ENCODE results near the gene TMUB1. TPM values are rescaled to one million over a fixed set of nuclear protein-coding genes. Genes with fewer than 3 reads are reported as not detected.
A peak's percentile ranks its signal among the peaks of the same experiment; 100 is the strongest.
"Not testable (repeated sequence)": the region's sequence is repeated elsewhere in the genome, so short reads cannot be mapped to it uniquely, and the experiment has no call there.

TMUB1 gene
- total RNA-seq, 3 donors from 2014 or later, result 32.1 to 36.1 (median 35.0) TPM

DNA sequence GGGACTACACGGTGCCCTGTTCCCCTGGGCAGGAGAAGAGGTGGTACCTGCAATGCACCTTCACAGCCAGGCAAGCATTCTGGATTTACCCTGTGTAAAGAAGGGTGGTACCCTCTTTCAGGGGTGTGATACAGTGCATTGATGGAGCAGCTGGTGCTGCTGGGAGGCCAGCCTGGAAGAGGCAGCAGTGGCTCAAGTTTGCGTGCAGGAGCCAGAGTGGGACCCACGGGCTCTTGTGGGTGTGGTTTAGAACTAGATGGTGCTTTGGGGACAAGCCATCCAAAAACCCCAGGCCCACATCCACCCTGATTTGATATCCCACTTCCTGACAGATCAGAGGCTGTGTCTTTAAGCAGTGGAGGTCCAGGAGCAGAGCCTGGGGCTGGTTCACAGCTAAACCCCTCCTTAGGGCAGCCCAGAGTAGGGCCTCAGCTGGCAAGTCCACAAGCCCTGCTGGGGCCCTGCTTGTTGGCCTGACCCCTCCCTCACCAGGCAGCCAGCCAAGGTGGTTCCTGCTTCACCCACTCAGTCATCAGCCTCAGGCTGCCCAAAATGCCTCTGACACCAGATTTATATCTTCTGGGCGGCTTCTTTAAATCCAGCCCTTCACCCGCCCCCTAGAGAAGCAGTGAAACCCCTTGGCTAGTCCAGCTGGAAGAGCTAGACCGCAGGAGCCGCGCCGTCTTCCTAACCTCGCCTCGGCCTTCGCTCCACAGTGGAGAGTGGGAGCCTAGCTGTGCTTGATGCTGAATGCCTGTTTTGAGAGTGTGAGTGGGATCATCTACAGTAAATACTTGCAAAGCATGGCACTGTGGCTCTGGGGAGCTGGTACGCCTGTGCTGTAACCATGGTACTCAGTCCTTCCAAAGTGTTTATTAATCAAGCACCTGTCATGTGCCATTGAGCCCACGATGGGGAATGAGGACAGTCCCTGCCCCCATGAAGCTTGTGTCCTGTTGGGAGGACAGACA is 36.4 kb downstream of the TMUB1 start:
- Histone ChIP-seq H3K27ac (peak overlapping the region in 1 of 2 donors; percentile 7), H3K9me3 (no peaks in the 10 kb centered on the region), H3K4me1 (peaks cover 0 to 9% of the 10 kb centered on the region in 2 donors), H3K27me3 (no peaks in the 10 kb centered on the region), H3K4me3 (no peak overlapping the region), H3K36me3 (no peaks in the 10 kb centered on the region)
- TF ChIP-seq POLR2A (IDR thresholded peaks at IDR 0.05), result no peak
- TF ChIP-seq, protein P1, sequence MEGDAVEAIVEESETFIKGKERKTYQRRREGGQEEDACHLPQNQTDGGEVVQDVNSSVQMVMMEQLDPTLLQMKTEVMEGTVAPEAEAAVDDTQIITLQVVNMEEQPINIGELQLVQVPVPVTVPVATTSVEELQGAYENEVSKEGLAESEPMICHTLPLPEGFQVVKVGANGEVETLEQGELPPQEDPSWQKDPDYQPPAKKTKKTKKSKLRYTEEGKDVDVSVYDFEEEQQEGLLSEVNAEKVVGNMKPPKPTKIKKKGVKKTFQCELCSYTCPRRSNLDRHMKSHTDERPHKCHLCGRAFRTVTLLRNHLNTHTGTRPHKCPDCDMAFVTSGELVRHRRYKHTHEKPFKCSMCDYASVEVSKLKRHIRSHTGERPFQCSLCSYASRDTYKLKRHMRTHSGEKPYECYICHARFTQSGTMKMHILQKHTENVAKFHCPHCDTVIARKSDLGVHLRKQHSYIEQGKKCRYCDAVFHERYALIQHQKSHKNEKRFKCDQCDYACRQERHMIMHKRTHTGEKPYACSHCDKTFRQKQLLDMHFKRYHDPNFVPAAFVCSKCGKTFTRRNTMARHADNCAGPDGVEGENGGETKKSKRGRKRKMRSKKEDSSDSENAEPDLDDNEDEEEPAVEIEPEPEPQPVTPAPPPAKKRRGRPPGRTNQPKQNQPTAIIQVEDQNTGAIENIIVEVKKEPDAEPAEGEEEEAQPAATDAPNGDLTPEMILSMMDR (IDR thresholded peaks at IDR 0.05), result no peak
- TF ChIP-seq POLR2AphosphoS5 (IDR thresholded peaks at IDR 0.05), result no peak
- DNase-seq (ENCODE audit: low spot score in 2 of 2), result no peak
- intact Hi-C loops (cut with DNase I; ENCODE audit: low total_unique reads), result no loop called here

DNA sequence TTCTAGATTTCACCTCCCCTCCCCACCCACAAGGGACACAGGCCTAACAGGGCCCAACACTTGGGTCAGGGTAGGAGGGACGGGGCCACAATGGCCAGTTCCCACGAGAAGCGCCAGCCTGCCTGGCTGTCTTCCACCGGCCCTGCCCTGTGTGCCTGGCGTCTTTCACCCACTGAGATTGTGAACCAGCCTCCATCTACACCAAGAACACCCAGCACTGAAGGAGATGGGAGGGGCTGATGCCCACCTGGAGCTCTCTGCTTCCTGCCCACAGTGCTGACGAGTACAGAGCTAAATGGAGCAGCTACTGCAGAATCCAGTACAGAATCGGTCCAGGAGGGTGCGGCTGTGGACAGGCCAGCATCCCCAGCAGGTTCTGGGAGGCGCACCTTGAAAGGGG is 37.3 kb downstream of the TMUB1 start:
- H3K36me3 ChIP-seq, result no peaks in the 10 kb centered on the region
- intact Hi-C loops (cut with DNase I; ENCODE audit: low total_unique reads), result loop anchor here (1.0 kb wide), 1 partner anchor 51 kb away; no protein-coding TSS in a partner anchor
- H3K9me3 ChIP-seq, result no peaks in the 10 kb centered on the region
- H3K27ac ChIP-seq, result no peak overlapping the region
- no peaks in the 10 kb centered on the region for H3K27me3 ChIP-seq
- H3K4me1 ChIP-seq, result peaks cover 0 to 8% of the 10 kb centered on the region in 2 donors
- no peak for TF ChIP-seq POLR2AphosphoS5 (IDR thresholded peaks at IDR 0.05)
- no peak overlapping the region for H3K4me3 ChIP-seq
- DNase-seq (ENCODE audit: low spot score in 2 of 2), result no peak

DNA sequence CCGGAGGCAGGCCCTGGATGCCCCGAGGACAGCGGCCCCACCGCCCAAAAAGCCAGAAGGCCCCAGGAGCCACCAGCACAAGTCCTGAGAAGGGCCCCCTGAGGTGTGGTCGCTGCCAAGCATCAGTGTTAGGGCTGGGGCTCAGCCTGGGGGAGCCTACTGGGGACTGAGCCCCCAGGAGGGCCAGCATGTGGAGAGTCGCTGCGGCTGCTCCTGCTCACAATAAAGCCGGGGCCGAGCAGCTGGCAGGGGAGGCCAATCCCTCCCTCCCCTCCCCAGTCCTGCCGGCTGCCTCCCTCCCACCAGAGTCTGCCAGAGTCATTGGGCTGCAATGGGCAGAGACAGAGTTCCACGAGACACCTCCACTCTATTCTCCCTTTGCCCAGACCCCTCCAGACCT is 38.0 kb downstream of the TMUB1 start:
- no peaks in the 10 kb centered on the region for H3K9me3 ChIP-seq
- H3K36me3 ChIP-seq, result no peaks in the 10 kb centered on the region
- no peak overlapping the region for H3K27ac ChIP-seq
- peaks cover 0 to 6% of the 10 kb centered on the region in 2 donors for H3K4me1 ChIP-seq
- DNase-seq (ENCODE audit: low spot score in 2 of 2), result no peak
- no peak overlapping the region for H3K4me3 ChIP-seq
- TF ChIP-seq, protein P1 (IDR thresholded peaks at IDR 0.05), result no peak
- no peaks in the 10 kb centered on the region for H3K27me3 ChIP-seq
- intact Hi-C loops (cut with DNase I; ENCODE audit: low total_unique reads), result loop anchor here (1.0 kb wide), 1 partner anchor 50 kb away; no protein-coding TSS in a partner anchor

DNA sequence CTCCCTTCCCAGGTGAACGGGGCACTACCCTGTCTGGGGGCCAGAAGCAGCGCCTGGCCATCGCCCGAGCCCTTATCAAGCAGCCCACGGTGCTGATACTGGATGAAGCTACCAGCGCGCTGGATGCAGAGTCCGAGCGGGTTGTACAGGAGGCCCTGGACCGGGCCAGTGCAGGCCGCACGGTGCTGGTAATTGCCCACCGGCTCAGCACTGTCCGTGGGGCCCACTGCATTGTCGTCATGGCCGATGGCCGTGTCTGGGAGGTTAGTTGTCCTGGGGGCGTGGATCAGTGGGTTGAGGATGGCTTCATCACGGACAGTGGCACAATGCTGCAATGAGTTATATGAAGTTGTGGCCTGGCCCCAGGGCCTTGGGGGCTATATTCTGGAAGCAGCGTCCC is 39.3 kb downstream of the TMUB1 start:
- Histone ChIP-seq H3K27me3 (no peaks in the 10 kb centered on the region), H3K27ac (no peak overlapping the region), H3K4me1 (peaks cover 0 to 6% of the 10 kb centered on the region in 2 donors), H3K9me3 (no peaks in the 10 kb centered on the region), H3K4me3 (no peak overlapping the region), H3K36me3 (no peaks in the 10 kb centered on the region)
- TF ChIP-seq POLR2A (IDR thresholded peaks at IDR 0.05), result no peak
- TF ChIP-seq, protein P1 (IDR thresholded peaks at IDR 0.05), result no peak
- no peak for TF ChIP-seq POLR2AphosphoS5 (IDR thresholded peaks at IDR 0.05)
- intact Hi-C loops (cut with DNase I; ENCODE audit: low total_unique reads), result no loop called here
- no peak for DNase-seq (ENCODE audit: low spot score in 2 of 2)

DNA sequence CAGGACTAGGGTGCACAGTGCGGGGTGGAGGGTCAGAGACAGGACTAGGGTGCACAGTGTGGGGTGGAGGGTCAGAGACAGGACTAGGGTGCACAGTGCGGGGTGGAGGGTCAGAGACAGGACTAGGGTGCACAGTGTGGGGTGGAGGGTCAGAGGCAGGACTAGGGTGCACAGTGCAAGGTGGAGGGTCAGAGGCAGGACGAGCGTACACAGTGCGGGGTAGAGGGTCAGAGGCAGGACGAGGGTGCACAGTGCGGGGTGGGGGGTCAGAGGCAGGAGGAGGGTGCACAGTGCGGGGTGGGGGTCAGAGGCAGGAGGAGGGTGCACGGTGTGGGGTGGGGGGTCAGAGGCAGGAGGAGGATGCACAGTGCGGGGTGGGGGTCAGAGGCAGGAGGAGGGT is 39.8 kb downstream of the TMUB1 start:
- H3K36me3 ChIP-seq; H3K27ac ChIP-seq; H3K9me3 ChIP-seq; H3K4me1 ChIP-seq; intact Hi-C loops (cut with DNase I; ENCODE audit: low total_unique reads); H3K27me3 ChIP-seq; DNase-seq (ENCODE audit: low spot score in 2 of 2); H3K4me3 ChIP-seq: not testable (repeated sequence)

DNA sequence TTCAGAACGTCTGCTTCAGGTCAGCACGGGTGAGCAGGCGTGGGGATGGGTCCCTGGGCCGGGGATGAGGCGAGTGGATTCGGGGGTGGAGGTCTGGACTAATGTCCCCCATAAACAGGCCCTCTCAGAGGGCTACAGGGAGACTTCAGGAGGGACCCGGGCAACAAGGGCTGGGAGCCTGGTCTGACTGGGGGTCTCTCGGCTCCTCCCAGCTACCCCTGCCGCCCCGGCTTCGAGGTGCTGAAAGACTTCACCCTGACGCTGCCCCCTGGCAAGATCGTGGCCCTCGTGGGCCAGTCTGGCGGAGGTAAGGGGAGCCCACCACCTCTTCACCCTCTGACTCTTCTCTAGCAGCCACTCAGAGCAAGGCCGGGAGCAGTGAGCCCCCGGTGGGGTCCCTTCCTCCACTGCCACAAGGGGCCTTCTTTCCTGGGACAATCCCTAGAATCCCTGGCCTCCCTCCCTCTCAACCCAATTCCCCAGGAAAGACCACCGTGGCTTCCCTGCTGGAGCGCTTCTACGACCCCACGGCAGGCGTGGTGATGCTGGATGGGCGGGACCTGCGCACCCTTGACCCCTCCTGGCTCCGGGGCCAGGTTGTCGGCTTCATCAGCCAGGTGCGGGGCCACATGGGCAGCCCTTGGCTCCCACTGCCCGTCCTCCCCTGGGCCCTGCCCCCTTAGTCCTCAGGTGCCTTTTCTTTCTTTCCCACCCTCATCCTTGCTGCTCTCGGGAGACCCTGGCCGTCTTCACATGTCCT is 42.5 kb downstream of the TMUB1 start:
- intact Hi-C loops (cut with DNase I; ENCODE audit: low total_unique reads), result no loop called here
- no peak for DNase-seq (ENCODE audit: low spot score in 2 of 2)
- Histone ChIP-seq H3K4me1 (no peaks in the 10 kb centered on the region), H3K4me3 (no peak overlapping the region), H3K27ac (no peak overlapping the region), H3K27me3 (no peaks in the 10 kb centered on the region), H3K9me3 (no peaks in the 10 kb centered on the region), H3K36me3 (peaks cover 7% of the 10 kb centered on the region)
- TF ChIP-seq, protein P1 (IDR thresholded peaks at IDR 0.05), result no peak
- no peak for TF ChIP-seq POLR2AphosphoS5 (IDR thresholded peaks at IDR 0.05)
- TF ChIP-seq POLR2A (IDR thresholded peaks at IDR 0.05), result no peak
